Fibroblast of villous mesenchyme (primary cell): ENCODE results near the gene QARS1. TPM values are rescaled to one million over a fixed set of nuclear protein-coding genes. Genes with fewer than 3 reads are reported as not detected.

Experiments used
- DNase-seq: peaks from one replicate; pipeline ENCODE4 v3.0.0-alpha.2; 2010; ENCODE audit warnings: low read depth
- H3K4me3 ChIP-seq: 2 replicates; pipeline ENCODE4 v1.5.1; 2011; ENCODE audit warnings: low read depth, mild to moderate bottlenecking, low read length
- CTCF ChIP-seq: IDR thresholded peaks from 2 replicates; pipeline ENCODE4 v1.5.1; 2012; ENCODE audit warnings: low read depth, mild to moderate bottlenecking, low read length; ENCODE audit not compliant: insufficient read depth
- total RNA-seq: library from RNA; depleted of rRNA; stranded (reverse); fragments of >200 nt; gene quantifications from 2 replicates; pipeline ENCODE4 v1.2.3, GENCODE V29; 2012

Gene QARS1
- total RNA-seq, 1 donor: 215 TPM

DNA sequence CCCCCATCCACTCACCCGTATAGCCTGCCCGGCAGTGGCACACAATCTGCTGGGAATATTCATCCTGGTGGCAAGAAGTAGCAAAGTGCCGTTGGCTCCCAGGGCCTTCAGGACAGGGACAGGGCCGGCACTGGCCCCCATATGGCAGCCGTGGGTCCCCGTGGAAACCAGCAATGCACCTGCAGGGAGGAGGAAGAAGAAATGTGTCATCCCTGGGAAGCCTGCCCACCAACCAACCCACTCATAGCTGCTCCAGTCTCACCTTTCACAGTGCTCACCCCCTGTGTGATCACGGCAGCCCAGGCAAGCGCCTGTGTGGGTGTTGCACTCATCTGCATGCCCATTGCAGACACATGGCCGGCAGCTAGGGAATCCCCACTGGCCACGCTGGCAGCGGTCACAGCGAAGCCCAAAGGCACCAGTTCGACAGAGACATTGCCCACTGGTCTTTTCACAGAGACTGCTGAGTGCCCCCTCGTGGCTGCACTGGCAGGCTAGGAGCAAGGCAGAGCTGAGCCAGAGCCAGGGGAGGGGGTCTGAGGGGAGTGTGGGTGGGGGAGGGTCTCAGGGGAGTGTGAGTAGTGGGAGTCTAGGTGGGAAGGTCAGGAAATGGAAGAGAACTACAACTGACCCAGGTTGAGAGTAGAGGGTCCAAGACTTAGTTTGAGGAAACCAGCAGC lies 20.6 kb upstream of the QARS1 start:
- DNase-seq: no peak
- TF ChIP-seq CTCF: no peak
- H3K4me3 ChIP-seq: no peak overlapping the region

- H3K4me3 ChIP-seq: no peak overlapping the region
- no peak for TF ChIP-seq CTCF
These were observed 19.6 kb upstream of the QARS1 start for GRCh38 chr3:49124203-49124602.

DNA sequence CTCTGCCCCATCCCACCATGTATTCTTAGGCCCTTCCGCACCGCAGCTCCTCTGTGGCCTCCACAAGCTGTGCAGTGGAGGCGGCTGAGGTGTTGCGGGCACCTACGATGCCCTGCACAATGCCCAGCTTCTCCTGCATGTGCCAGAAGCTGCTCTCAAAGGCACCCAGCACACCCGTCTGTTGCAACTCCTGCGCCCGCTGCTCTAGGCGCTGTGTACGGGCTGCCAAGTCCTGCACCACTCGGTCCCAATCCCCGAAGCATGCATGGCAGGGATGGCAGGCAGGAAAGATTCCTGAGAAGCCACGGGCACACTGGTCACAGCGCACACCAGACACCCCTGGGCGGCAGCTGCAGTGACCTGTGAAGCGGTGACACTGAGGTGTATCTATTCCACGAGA lies 19.1 kb upstream of the QARS1 start:
- no peak for TF ChIP-seq CTCF
- DNase-seq: no peak
- H3K4me3 ChIP-seq: no peak overlapping the region

More at GRCh38 chr3:49124203-49124602, 19.6 kb upstream of the QARS1 start:
- DNase-seq: no peak

- no peak for DNase-seq
- no peak overlapping the region for H3K4me3 ChIP-seq
- no peak for TF ChIP-seq CTCF
These were observed 18.5 kb upstream of the QARS1 start for GRCh38 chr3:49122886-49123545.

DNA sequence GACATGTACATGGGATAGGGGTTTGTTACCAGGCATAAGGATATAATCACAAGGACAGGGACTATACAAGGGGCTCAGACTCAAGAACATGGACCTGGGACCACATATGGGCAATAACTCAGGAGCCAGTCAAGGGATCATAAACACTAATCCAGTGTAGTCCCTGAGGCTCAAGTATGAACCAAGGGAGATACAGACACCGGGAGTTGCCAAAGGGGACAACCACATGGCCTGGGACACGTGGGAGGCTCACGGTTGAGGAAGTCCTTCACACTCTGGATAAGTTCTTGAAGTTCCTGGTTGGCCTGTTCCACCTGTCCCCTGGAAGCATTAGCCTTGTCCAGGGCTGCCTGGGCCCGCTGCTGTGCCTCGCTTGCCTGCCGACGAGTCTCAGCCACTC lies 17.9 kb upstream of the QARS1 start:
- no peak for TF ChIP-seq CTCF
- no peak for DNase-seq
- H3K4me3 ChIP-seq: no peak overlapping the region

GRCh38 chr3:49122022-49122421 lies 17.5 kb upstream of the QARS1 start:
- DNase-seq: no peak
- H3K4me3 ChIP-seq: no peak overlapping the region
- TF ChIP-seq CTCF: no peak
